Measurements from ENCODE around the gene LAMA1.

DNA sequence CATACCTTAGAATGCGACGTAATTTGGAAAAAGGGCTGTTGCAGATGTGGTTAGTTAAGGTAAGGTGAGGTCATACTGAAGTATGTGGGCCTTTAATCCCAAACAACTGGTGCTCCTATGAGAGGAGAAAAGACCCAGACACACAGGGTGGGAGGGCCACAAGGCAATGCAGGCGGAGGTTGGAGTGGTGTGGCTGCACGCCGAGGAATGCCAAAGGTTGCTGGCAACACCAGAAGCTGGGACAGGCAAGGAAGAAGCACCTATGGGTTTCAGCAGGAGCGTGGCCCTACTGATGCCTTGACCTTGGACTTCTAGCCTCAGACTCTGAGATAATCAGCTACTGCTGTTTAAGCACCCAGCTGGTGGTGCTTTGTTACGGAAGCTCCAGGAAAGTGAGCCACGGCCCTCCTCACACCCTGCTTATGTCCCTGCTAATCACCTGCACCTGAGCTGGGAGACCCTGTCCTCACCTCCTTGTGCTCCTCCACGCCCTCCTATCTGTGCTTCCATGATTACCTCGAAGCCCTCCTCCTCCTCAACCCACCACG is 48.3 kb upstream of the LAMA1 start:
- TF ChIP-seq POLR2AphosphoS5 (IDR thresholded peaks at IDR 0.05) = no peak
- TF ChIP-seq, protein P1, sequence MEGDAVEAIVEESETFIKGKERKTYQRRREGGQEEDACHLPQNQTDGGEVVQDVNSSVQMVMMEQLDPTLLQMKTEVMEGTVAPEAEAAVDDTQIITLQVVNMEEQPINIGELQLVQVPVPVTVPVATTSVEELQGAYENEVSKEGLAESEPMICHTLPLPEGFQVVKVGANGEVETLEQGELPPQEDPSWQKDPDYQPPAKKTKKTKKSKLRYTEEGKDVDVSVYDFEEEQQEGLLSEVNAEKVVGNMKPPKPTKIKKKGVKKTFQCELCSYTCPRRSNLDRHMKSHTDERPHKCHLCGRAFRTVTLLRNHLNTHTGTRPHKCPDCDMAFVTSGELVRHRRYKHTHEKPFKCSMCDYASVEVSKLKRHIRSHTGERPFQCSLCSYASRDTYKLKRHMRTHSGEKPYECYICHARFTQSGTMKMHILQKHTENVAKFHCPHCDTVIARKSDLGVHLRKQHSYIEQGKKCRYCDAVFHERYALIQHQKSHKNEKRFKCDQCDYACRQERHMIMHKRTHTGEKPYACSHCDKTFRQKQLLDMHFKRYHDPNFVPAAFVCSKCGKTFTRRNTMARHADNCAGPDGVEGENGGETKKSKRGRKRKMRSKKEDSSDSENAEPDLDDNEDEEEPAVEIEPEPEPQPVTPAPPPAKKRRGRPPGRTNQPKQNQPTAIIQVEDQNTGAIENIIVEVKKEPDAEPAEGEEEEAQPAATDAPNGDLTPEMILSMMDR (IDR thresholded peaks at IDR 0.05) = no peak
